Measurements from ENCODE around the gene GIT1. TPM values are rescaled to one million over a fixed set of nuclear protein-coding genes. Genes with fewer than 3 reads are reported as not detected.
A peak's percentile ranks its signal among the peaks of the same experiment; 100 is the strongest.

The GIT1 gene
- total and polyA plus RNA-seq, 2 of the 13 experiments (the other 11 are each of a cell fraction or from before 2014, with no cell fraction given) = 14.2 to 30.8 TPM

GRCh38 chr17:29591146-29591736 lies 1.8 kb upstream of the GIT1 start (continued):
- TF ChIP-seq ZNF441 (CRISPR knock-in tag; IDR thresholded peaks at IDR 0.05; ENCODE audit: borderline replicate concordance) (0 out of 2 replicates have a peak, but pooled peaks have one; percentile 31), HDAC2 (CRISPR knock-in tag; IDR thresholded peaks at IDR 0.05) (peak; percentile 7; the same call in 1 of the 2 replicates), FOXP4 (CRISPR knock-in tag; IDR thresholded peaks at IDR 0.05) (peak; percentile 27), ZSCAN25 (CRISPR knock-in tag; IDR thresholded peaks at IDR 0.05) (no peak), SCMH1 (CRISPR knock-in tag; IDR thresholded peaks at IDR 0.05; ENCODE audit: borderline replicate concordance) (no peak), MXD3 (CRISPR knock-in tag; IDR thresholded peaks at IDR 0.05) (peak; percentile 73), NCOA5 (CRISPR knock-in tag; IDR thresholded peaks at IDR 0.05) (no peak), BCL6 (CRISPR knock-in tag; IDR thresholded peaks at IDR 0.05) (0 out of 2 replicates have a peak, but pooled peaks have one; percentile 15), ZNF263 (CRISPR knock-in tag; IDR thresholded peaks at IDR 0.05) (peak; percentile 80), MEF2D (CRISPR knock-in tag; IDR thresholded peaks at IDR 0.05) (0 out of 2 replicates have a peak, but pooled peaks have one; percentile 3), AGO1 (IDR thresholded peaks at IDR 0.05; ENCODE audit: low read depth, low read length, poor library complexity, severe bottlenecking) (no peak), ZNF546 (CRISPR knock-in tag; conservative IDR thresholded peaks at IDR 0.05) (no peak), MAF1 (CRISPR knock-in tag; IDR thresholded peaks at IDR 0.05; ENCODE audit: borderline replicate concordance) (0 out of 2 replicates have a peak, but pooled peaks have one; percentile 53), ZNF816 (CRISPR knock-in tag; IDR thresholded peaks at IDR 0.05; ENCODE audit: borderline replicate concordance) (peak; percentile 19; the same call in 1 of the 2 replicates), ZFP90 (CRISPR knock-in tag; IDR thresholded peaks at IDR 0.05; ENCODE audit: borderline replicate concordance) (no peak), MED1 (CRISPR knock-in tag; IDR thresholded peaks at IDR 0.05) (no peak; the same call in none of the 2 replicates), BHLHE40 (IDR thresholded peaks at IDR 0.05; ENCODE audit: low read length) (peak; percentile 39; the same call in 1 of the 2 replicates), RARA (CRISPR knock-in tag; IDR thresholded peaks at IDR 0.05) (peak; percentile 27; the same call in 1 of the 2 replicates), KLF16 (CRISPR knock-in tag; IDR thresholded peaks at IDR 0.05) (peak in 1 of 2 experiments; percentile 44; a peak in 1 of 4 replicates), ZNF790 (CRISPR knock-in tag; IDR thresholded peaks at IDR 0.05; ENCODE audit: borderline replicate concordance) (0 out of 2 replicates have a peak, but pooled peaks have one; percentile 69), CHD2 (IDR thresholded peaks at IDR 0.05; ENCODE audit: low read depth, low read length) (no peak), HMG20B (CRISPR knock-in tag; conservative IDR thresholded peaks at IDR 0.05) (no peak), FLYWCH1 (CRISPR knock-in tag; IDR thresholded peaks at IDR 0.05) (no peak), RAD21 (CRISPR knock-in tag; IDR thresholded peaks at IDR 0.05) (no peak; the same call in 1 of the 2 replicates), ZNF343 (CRISPR knock-in tag; IDR thresholded peaks at IDR 0.05) (0 out of 2 replicates have a peak, but pooled peaks have one; percentile 14), AHR (CRISPR knock-in tag; IDR thresholded peaks at IDR 0.05) (peak; percentile 73)
- TF ChIP-seq, protein P1, sequence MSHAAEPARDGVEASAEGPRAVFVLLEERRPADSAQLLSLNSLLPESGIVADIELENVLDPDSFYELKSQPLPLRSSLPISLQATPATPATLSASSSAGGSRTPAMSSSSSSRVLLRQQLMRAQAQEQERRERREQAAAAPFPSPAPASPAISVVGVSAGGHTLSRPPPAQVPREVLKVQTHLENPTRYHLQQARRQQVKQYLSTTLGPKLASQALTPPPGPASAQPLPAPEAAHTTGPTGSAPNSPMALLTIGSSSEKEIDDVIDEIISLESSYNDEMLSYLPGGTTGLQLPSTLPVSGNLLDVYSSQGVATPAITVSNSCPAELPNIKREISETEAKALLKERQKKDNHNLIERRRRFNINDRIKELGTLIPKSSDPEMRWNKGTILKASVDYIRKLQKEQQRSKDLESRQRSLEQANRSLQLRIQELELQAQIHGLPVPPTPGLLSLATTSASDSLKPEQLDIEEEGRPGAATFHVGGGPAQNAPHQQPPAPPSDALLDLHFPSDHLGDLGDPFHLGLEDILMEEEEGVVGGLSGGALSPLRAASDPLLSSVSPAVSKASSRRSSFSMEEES (CRISPR knock-in tag; IDR thresholded peaks at IDR 0.05) = 0 out of 2 replicates have a peak, but pooled peaks have one; percentile 36
- TF ChIP-seq, protein P2, sequence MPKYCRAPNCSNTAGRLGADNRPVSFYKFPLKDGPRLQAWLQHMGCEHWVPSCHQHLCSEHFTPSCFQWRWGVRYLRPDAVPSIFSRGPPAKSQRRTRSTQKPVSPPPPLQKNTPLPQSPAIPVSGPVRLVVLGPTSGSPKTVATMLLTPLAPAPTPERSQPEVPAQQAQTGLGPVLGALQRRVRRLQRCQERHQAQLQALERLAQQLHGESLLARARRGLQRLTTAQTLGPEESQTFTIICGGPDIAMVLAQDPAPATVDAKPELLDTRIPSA (CRISPR knock-in tag; IDR thresholded peaks at IDR 0.05; ENCODE audit: borderline replicate concordance) = peak; percentile 55; the same call in 1 of the 2 replicates
